ENCODE results near the gene PUS3.

PUS3 gene

GRCh38 chr11:125941267-125941618 is 38.2 kb upstream of the PUS3 start:
- Mint-ChIP-seq H3K9me3 (no peaks in the 10 kb centered on the region), H3K27me3 (ENCODE audit: low read depth, poor library complexity) (no peaks in the 10 kb centered on the region), H3K4me1 (peaks cover 34% of the 10 kb centered on the region), H3K36me3 (ENCODE audit: low read depth) (no peaks in the 10 kb centered on the region), H3K4me3 (no peak overlapping the region), H3K27ac (peak overlapping the region; percentile 41)
- TF ChIP-seq CTCF (IDR thresholded peaks at IDR 0.05), result no peak
- no peak for DNase-seq

GRCh38 chr11:125940145-125940544 is 37.1 kb upstream of the PUS3 start:
- no peak for DNase-seq
- Mint-ChIP-seq H3K27me3 (ENCODE audit: low read depth, poor library complexity) (no peaks in the 10 kb centered on the region), H3K4me3 (no peak overlapping the region), H3K9me3 (no peaks in the 10 kb centered on the region), H3K4me1 (peaks cover 35% of the 10 kb centered on the region), H3K27ac (no peak overlapping the region), H3K36me3 (ENCODE audit: low read depth) (no peaks in the 10 kb centered on the region)
- TF ChIP-seq CTCF (IDR thresholded peaks at IDR 0.05), result no peak

- Mint-ChIP-seq H3K4me1 (peaks cover 36% of the 10 kb centered on the region), H3K27ac (peak overlapping the region; percentile 36), H3K9me3 (no peaks in the 10 kb centered on the region), H3K36me3 (ENCODE audit: low read depth) (no peaks in the 10 kb centered on the region), H3K27me3 (ENCODE audit: low read depth, poor library complexity) (no peaks in the 10 kb centered on the region), H3K4me3 (no peak overlapping the region)
- no peak for DNase-seq
- TF ChIP-seq CTCF (IDR thresholded peaks at IDR 0.05), result no peak
Measured at GRCh38 chr11:125939081-125939521, 36.1 kb upstream of the PUS3 start.

- no peak overlapping the region for H3K4me3 Mint-ChIP-seq
- peaks cover 38% of the 10 kb centered on the region for H3K4me1 Mint-ChIP-seq
- TF ChIP-seq CTCF (IDR thresholded peaks at IDR 0.05), result no peak
- no peaks in the 10 kb centered on the region for H3K36me3 Mint-ChIP-seq (ENCODE audit: low read depth)
- H3K27me3 Mint-ChIP-seq (ENCODE audit: low read depth, poor library complexity), result no peaks in the 10 kb centered on the region
- H3K9me3 Mint-ChIP-seq, result no peaks in the 10 kb centered on the region
- no peak overlapping the region for H3K27ac Mint-ChIP-seq
- no peak for DNase-seq
Measured at GRCh38 chr11:125938418-125938817, 35.4 kb upstream of the PUS3 start.

- Mint-ChIP-seq H3K36me3 (ENCODE audit: low read depth) (no peaks in the 10 kb centered on the region), H3K4me3 (no peak overlapping the region), H3K9me3 (no peaks in the 10 kb centered on the region), H3K27me3 (ENCODE audit: low read depth, poor library complexity) (peaks cover 10% of the 10 kb centered on the region), H3K4me1 (peaks cover 35% of the 10 kb centered on the region), H3K27ac (no peak overlapping the region)
- no peak for DNase-seq
- no peak for TF ChIP-seq CTCF (IDR thresholded peaks at IDR 0.05)
Measured at GRCh38 chr11:125935618-125936199, 32.7 kb upstream of the PUS3 start.

- H3K9me3 Mint-ChIP-seq, result no peaks in the 10 kb centered on the region
- H3K4me3 Mint-ChIP-seq, result no peak overlapping the region
- no peak for TF ChIP-seq CTCF (IDR thresholded peaks at IDR 0.05)
- H3K4me1 Mint-ChIP-seq, result peaks cover 35% of the 10 kb centered on the region
- no peak for DNase-seq
- H3K27me3 Mint-ChIP-seq (ENCODE audit: low read depth, poor library complexity), result peaks cover 10% of the 10 kb centered on the region
- no peaks in the 10 kb centered on the region for H3K36me3 Mint-ChIP-seq (ENCODE audit: low read depth)
- no peak overlapping the region for H3K27ac Mint-ChIP-seq
Measured at GRCh38 chr11:125935056-125935455, 32.0 kb upstream of the PUS3 start.

Data from nephron progenitor cell (in vitro differentiated cells).